Liver (tissue), 3 donors: Measurements from ENCODE around the gene APLN.

Experiments
- GABPA ChIP-seq, 2 donors: IDR thresholded peaks in 1 of 2; conservative IDR thresholded peaks in 1 of 2; 2 replicates each; pipeline ENCODE4 v1.6.1; 2016; ENCODE audit warnings: antibody characterized with exemption in 2 of 2, mild to moderate bottlenecking in 1 of 2, moderate library complexity in 1 of 2
- HNF4A ChIP-seq, 2 donors: conservative IDR thresholded peaks; 2 replicates each; pipeline ENCODE4 v1.6.1; 2016; ENCODE audit warnings: antibody characterized with exemption in 2 of 2, mild to moderate bottlenecking in 2 of 2
- MAX ChIP-seq: IDR thresholded peaks from 2 replicates; pipeline ENCODE4 v1.6.1; 2016; ENCODE audit warnings: antibody characterized with exemption
- NR2F2 ChIP-seq: IDR thresholded peaks from 2 replicates; pipeline ENCODE4 v1.6.1; 2016; ENCODE audit warnings: antibody characterized with exemption
- RAD21 ChIP-seq, 2 donors: IDR thresholded peaks; 2 replicates each; pipeline ENCODE4 v1.6.1; 2016; ENCODE audit warnings: antibody characterized with exemption in 2 of 2, mild to moderate bottlenecking in 2 of 2
- RXRA ChIP-seq, 2 donors: IDR thresholded peaks; 2 replicates each; pipeline ENCODE4 v1.6.1; 2017 to 2018; ENCODE audit warnings: antibody characterized with exemption in 2 of 2, mild to moderate bottlenecking in 1 of 2
- SP1 ChIP-seq: IDR thresholded peaks from 2 replicates; pipeline ENCODE4 v1.6.1; 2018; ENCODE audit warnings: antibody characterized with exemption, mild to moderate bottlenecking
- TAF1 ChIP-seq: conservative IDR thresholded peaks from 2 replicates; pipeline ENCODE4 v1.6.1; 2016; ENCODE audit warnings: antibody characterized with exemption, mild to moderate bottlenecking
- YY1 ChIP-seq: IDR thresholded peaks from 2 replicates; pipeline ENCODE4 v1.6.1; 2016; ENCODE audit warnings: antibody characterized with exemption, mild to moderate bottlenecking
- TF ChIP-seq, protein P1 (sequence below): fragments of 150-350 bp; IDR thresholded peaks from 2 replicates; pipeline ENCODE4 v1.5.1; 2017; ENCODE audit warnings: improper control_type of control experiment, low read depth, low read length; ENCODE audit not compliant: missing input control
- TF ChIP-seq, protein P2 (sequence below): IDR thresholded peaks from 2 replicates; pipeline ENCODE4 v1.6.1; 2016; ENCODE audit warnings: antibody characterized with exemption, mild to moderate bottlenecking
- TF ChIP-seq, protein P3 (sequence below): IDR thresholded peaks from 2 replicates; pipeline ENCODE4 v1.6.1; 2016; ENCODE audit warnings: antibody characterized with exemption
- donor health status: healthy.
- donor health status: healthy.

DNA sequence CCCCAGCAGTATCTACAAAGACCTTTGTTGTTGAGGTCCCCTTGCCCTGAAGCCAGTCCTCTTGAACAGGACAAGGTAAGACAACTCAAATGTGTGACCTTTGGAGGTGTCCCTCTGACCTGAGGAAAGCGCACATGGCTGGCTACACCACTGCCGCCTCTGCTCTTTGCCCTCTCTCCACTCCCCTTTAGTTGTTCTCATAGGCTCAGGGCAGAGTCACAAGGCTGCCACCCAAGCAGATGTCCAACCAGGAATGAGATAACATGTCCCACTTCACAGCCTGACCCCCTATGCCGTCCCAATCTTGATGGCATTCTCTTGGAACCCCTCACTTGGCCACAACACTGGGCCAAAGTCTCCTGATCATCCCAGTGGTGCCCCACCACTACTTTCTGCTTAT, 46.3 kb downstream of the APLN start:
- TF ChIP-seq HNF4A (conservative IDR thresholded peaks at IDR 0.05) (no peak), RXRA (IDR thresholded peaks at IDR 0.05) (no peak), NR2F2 (no peak), MAX (no peak), TAF1 (no peak), GABPA (IDR thresholded peaks at IDR 0.05 in 1 of 2, conservative IDR thresholded peaks at IDR 0.05 in 1 of 2) (no peak), SP1 (no peak), YY1 (no peak), RAD21 (IDR thresholded peaks at IDR 0.05) (no peak)
- TF ChIP-seq, protein P1, sequence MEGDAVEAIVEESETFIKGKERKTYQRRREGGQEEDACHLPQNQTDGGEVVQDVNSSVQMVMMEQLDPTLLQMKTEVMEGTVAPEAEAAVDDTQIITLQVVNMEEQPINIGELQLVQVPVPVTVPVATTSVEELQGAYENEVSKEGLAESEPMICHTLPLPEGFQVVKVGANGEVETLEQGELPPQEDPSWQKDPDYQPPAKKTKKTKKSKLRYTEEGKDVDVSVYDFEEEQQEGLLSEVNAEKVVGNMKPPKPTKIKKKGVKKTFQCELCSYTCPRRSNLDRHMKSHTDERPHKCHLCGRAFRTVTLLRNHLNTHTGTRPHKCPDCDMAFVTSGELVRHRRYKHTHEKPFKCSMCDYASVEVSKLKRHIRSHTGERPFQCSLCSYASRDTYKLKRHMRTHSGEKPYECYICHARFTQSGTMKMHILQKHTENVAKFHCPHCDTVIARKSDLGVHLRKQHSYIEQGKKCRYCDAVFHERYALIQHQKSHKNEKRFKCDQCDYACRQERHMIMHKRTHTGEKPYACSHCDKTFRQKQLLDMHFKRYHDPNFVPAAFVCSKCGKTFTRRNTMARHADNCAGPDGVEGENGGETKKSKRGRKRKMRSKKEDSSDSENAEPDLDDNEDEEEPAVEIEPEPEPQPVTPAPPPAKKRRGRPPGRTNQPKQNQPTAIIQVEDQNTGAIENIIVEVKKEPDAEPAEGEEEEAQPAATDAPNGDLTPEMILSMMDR, result no peak
- TF ChIP-seq, protein P2, sequence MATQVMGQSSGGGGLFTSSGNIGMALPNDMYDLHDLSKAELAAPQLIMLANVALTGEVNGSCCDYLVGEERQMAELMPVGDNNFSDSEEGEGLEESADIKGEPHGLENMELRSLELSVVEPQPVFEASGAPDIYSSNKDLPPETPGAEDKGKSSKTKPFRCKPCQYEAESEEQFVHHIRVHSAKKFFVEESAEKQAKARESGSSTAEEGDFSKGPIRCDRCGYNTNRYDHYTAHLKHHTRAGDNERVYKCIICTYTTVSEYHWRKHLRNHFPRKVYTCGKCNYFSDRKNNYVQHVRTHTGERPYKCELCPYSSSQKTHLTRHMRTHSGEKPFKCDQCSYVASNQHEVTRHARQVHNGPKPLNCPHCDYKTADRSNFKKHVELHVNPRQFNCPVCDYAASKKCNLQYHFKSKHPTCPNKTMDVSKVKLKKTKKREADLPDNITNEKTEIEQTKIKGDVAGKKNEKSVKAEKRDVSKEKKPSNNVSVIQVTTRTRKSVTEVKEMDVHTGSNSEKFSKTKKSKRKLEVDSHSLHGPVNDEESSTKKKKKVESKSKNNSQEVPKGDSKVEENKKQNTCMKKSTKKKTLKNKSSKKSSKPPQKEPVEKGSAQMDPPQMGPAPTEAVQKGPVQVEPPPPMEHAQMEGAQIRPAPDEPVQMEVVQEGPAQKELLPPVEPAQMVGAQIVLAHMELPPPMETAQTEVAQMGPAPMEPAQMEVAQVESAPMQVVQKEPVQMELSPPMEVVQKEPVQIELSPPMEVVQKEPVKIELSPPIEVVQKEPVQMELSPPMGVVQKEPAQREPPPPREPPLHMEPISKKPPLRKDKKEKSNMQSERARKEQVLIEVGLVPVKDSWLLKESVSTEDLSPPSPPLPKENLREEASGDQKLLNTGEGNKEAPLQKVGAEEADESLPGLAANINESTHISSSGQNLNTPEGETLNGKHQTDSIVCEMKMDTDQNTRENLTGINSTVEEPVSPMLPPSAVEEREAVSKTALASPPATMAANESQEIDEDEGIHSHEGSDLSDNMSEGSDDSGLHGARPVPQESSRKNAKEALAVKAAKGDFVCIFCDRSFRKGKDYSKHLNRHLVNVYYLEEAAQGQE, result no peak
- TF ChIP-seq, protein P3, sequence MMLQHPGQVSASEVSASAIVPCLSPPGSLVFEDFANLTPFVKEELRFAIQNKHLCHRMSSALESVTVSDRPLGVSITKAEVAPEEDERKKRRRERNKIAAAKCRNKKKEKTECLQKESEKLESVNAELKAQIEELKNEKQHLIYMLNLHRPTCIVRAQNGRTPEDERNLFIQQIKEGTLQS, result no peak
